Peyer's patch (tissue), 4 donors: ENCODE measurements around the gene HYAL1. TPM values are rescaled to one million over a fixed set of nuclear protein-coding genes. Genes with fewer than 3 reads are reported as not detected.
A peak's percentile ranks its signal among the peaks of the same experiment; 100 is the strongest.

Source experiments
- DNase-seq, 3 donors: peaks; one replicate each; pipeline ENCODE4 v3.0.0-alpha.2; 2017 to 2019
- H3K27ac ChIP-seq, 4 donors: fragments of 200-600 bp; sonication (generic); one replicate each; pipeline ENCODE4 v1.5.1; 2016 to 2019
- H3K27me3 ChIP-seq, 2 donors: fragments of 200-600 bp; sonication (generic); one replicate each; pipeline ENCODE4 v1.5.1; 2019
- H3K36me3 ChIP-seq, 3 donors: fragments of 200-600 bp; sonication (generic); one replicate each; pipeline ENCODE4 v1.5.1; 2016 to 2019
- H3K4me1 ChIP-seq, 4 donors: fragments of 200-600 bp; sonication (generic); one replicate each; pipeline ENCODE4 v1.5.1; 2016 to 2019
- H3K4me3 ChIP-seq, 4 donors: fragments of 200-600 bp; sonication (generic); 1 replicate in 3 of 4; 2 replicates in 1 of 4; pipeline ENCODE4 v1.5.1; 2016 to 2019; ENCODE audit warnings: mild to moderate bottlenecking in 1 of 4
- H3K9me3 ChIP-seq, 4 donors: fragments of 200-600 bp; sonication (generic); one replicate each; pipeline ENCODE4 v1.5.1; 2016 to 2019; ENCODE audit warnings: mild to moderate bottlenecking in 1 of 4
- CTCF ChIP-seq, 6 experiments: fragments of 450-650 bp in 4 of 6; fragments of 200-600 bp in 2 of 6; sonication (generic) in 1 of 6; IDR thresholded peaks; one replicate each; pipeline ENCODE4 v1.5.1; 2017 to 2019; ENCODE audit warnings: antibody characterized with exemption in 6 of 6, mild to moderate bottlenecking in 3 of 6, moderate library complexity in 1 of 6
- POLR2A ChIP-seq, 2 donors: fragments of 450-650 bp; IDR thresholded peaks; one replicate each; pipeline ENCODE4 v1.5.1; 2017; ENCODE audit warnings: antibody characterized with exemption in 2 of 2, mild to moderate bottlenecking in 2 of 2, moderate library complexity in 2 of 2
- total RNA-seq, 4 donors: library from RNA; depleted of rRNA; stranded (reverse); fragments of >200 nt; gene quantifications; one replicate each; pipeline ENCODE4 v1.1.0, GENCODE V29; 2016

The HYAL1 gene
- total RNA-seq, 4 donors from 2014 or later = 1.2 to 5.1 (median 4.6) TPM

GRCh38 chr3:50266836-50267235 is 36.5 kb downstream of the HYAL1 start:
- H3K27me3 ChIP-seq = no peaks in the 10 kb centered on the region
- H3K27ac ChIP-seq = peak overlapping the region; percentile 50 to 100 (median 94)
- H3K9me3 ChIP-seq = no peaks in the 10 kb centered on the region
- H3K4me3 ChIP-seq = peak overlapping the region; percentile 20 to 54 (median 44)
- H3K4me1 ChIP-seq = peaks cover 0 to 62% (median 10%) of the 10 kb centered on the region in 4 donors
- TF ChIP-seq CTCF (IDR thresholded peaks at IDR 0.05) (no peak), POLR2A (IDR thresholded peaks at IDR 0.05) (no peak)
- no peak for DNase-seq
- no peaks in the 10 kb centered on the region for H3K36me3 ChIP-seq

- no peaks in the 10 kb centered on the region for H3K9me3 ChIP-seq
- peaks cover 3 to 63% (median 10%) of the 10 kb centered on the region in 4 donors for H3K4me1 ChIP-seq
- peak overlapping the region; percentile 62 to 100 (median 94) for H3K27ac ChIP-seq
- H3K27me3 ChIP-seq = no peaks in the 10 kb centered on the region
- H3K4me3 ChIP-seq = peak overlapping the region in 1 of 4 donors; percentile 54
- no peak for DNase-seq
- TF ChIP-seq CTCF (IDR thresholded peaks at IDR 0.05) = no peak
- TF ChIP-seq POLR2A (IDR thresholded peaks at IDR 0.05) = no peak
- no peaks in the 10 kb centered on the region for H3K36me3 ChIP-seq
Measured at GRCh38 chr3:50266017-50266416, 37.4 kb downstream of the HYAL1 start.

- H3K9me3 ChIP-seq = no peaks in the 10 kb centered on the region
- H3K4me1 ChIP-seq = peaks cover 7 to 67% (median 13%) of the 10 kb centered on the region in 4 donors
- peak overlapping the region; percentile 62 to 100 (median 94) for H3K27ac ChIP-seq
- no peaks in the 10 kb centered on the region for H3K27me3 ChIP-seq
- H3K36me3 ChIP-seq = no peaks in the 10 kb centered on the region
- DNase-seq = no peak
- no peak overlapping the region for H3K4me3 ChIP-seq
- TF ChIP-seq CTCF (IDR thresholded peaks at IDR 0.05) = no peak
- TF ChIP-seq POLR2A (IDR thresholded peaks at IDR 0.05) = no peak
Measured at GRCh38 chr3:50265571-50265970, 37.8 kb downstream of the HYAL1 start.

- no peak for TF ChIP-seq CTCF (IDR thresholded peaks at IDR 0.05)
- peak in 1 of 2 donors; percentile 32 for TF ChIP-seq POLR2A (IDR thresholded peaks at IDR 0.05)
- H3K4me3 ChIP-seq = no peak overlapping the region
- H3K4me1 ChIP-seq = peaks cover 11 to 68% (median 17%) of the 10 kb centered on the region in 4 donors
- no peaks in the 10 kb centered on the region for H3K27me3 ChIP-seq
- H3K36me3 ChIP-seq = no peaks in the 10 kb centered on the region
- peak overlapping the region; percentile 62 to 100 (median 94) for H3K27ac ChIP-seq
- DNase-seq = peak in 1 of 3 donors; percentile 69
- no peaks in the 10 kb centered on the region for H3K9me3 ChIP-seq
Measured at GRCh38 chr3:50264964-50265485, 38.3 kb downstream of the HYAL1 start.

- peak in 2 of 3 donors; percentile 65 to 66 for DNase-seq
- H3K9me3 ChIP-seq = no peaks in the 10 kb centered on the region
- no peaks in the 10 kb centered on the region for H3K27me3 ChIP-seq
- peaks cover 11 to 67% (median 20%) of the 10 kb centered on the region in 4 donors for H3K4me1 ChIP-seq
- H3K4me3 ChIP-seq = no peak overlapping the region
- no peaks in the 10 kb centered on the region for H3K36me3 ChIP-seq
- TF ChIP-seq CTCF (IDR thresholded peaks at IDR 0.05) = no peak
- TF ChIP-seq POLR2A (IDR thresholded peaks at IDR 0.05) = no peak
- peak overlapping the region; percentile 62 to 100 (median 94) for H3K27ac ChIP-seq
Measured at GRCh38 chr3:50264383-50264963, 38.9 kb downstream of the HYAL1 start.
